ENCODE measurements around the gene CHRNE.
"Not testable (repeated sequence)": the region's sequence is repeated elsewhere in the genome, so short reads cannot be mapped to it uniquely, and the experiment has no call there.

CHRNE gene

GRCh38 chr17:4931963-4932362 is 29.1 kb upstream of the CHRNE start, which contains the start of gene GP1BA:
TSS of gene GP1BA (plus strand) at chr17:4932277. CDS start at chr17:4932605, 328 bp downstream.
- Histone ChIP-seq H3K9me2 (ENCODE audit: low read depth, low read length) (no peaks in the 10 kb centered on the region), H3K79me2 (ENCODE audit: insufficient read depth, low read length) (no peaks in the 10 kb centered on the region), H3K4me1 (ENCODE audit: insufficient read depth, low read length, severe bottlenecking) (peaks cover 5% of the 10 kb centered on the region), H3K4me2 (ENCODE audit: low read length) (no peak within 1 kb of the TSS), H3K36me3 (ENCODE audit: insufficient read depth, low read length) (peaks cover 23% of the 10 kb centered on the region), H3K27me3 (ENCODE audit: insufficient read depth, low read length) (no peaks in the 10 kb centered on the region), H2AFZ (ENCODE audit: low read length) (no peak within 1 kb of the TSS), H3K27ac (ENCODE audit: low read depth, low read length, poor library complexity, severe bottlenecking) (no peak within 1 kb of the TSS), H3K9ac (ENCODE audit: low read length) (no peak within 1 kb of the TSS), H4K20me1 (ENCODE audit: insufficient read depth, low read length) (no peaks in the 10 kb centered on the region), H3K9me3 (ENCODE audit: low read length) (no peaks in the 10 kb centered on the region), H3F3A (ENCODE audit: insufficient read depth, low read length) (no peaks in the 10 kb centered on the region), H3K4me3 (ENCODE audit: low read depth, low read length, poor library complexity, severe bottlenecking) (no peak within 1 kb of the TSS)
- TF ChIP-seq CTCF (IDR thresholded peaks at IDR 0.05; ENCODE audit: low read length) (no peak), EZH2 (IDR thresholded peaks at IDR 0.05; ENCODE audit: borderline replicate concordance, low read length) (no peak)

- H3K9me3 ChIP-seq (ENCODE audit: low read length), result no peaks in the 10 kb centered on the region
These were observed 26.0 kb upstream of the CHRNE start for GRCh38 chr17:4928881-4929280.

GRCh38 chr17:4926577-4927335 is 23.9 kb upstream of the CHRNE start:
- H3K4me2 ChIP-seq (ENCODE audit: low read length); H3K4me1 ChIP-seq (ENCODE audit: insufficient read depth, low read length, severe bottlenecking); H3K36me3 ChIP-seq (ENCODE audit: insufficient read depth, low read length); H3K9me2 ChIP-seq (ENCODE audit: low read depth, low read length); H3K27ac ChIP-seq (ENCODE audit: low read depth, low read length, poor library complexity, severe bottlenecking); H2AFZ ChIP-seq (ENCODE audit: low read length); H3K27me3 ChIP-seq (ENCODE audit: insufficient read depth, low read length); H3K9ac ChIP-seq (ENCODE audit: low read length); H3K79me2 ChIP-seq (ENCODE audit: insufficient read depth, low read length); H3F3A ChIP-seq (ENCODE audit: insufficient read depth, low read length); H4K20me1 ChIP-seq (ENCODE audit: insufficient read depth, low read length); H3K9me3 ChIP-seq (ENCODE audit: low read length); H3K4me3 ChIP-seq (ENCODE audit: low read depth, low read length, poor library complexity, severe bottlenecking): not testable (repeated sequence)

More at GRCh38 chr17:4928881-4929280, 26.0 kb upstream of the CHRNE start:
- H3K27me3 ChIP-seq (ENCODE audit: insufficient read depth, low read length), result no peaks in the 10 kb centered on the region
- no peak overlapping the region for H3K4me3 ChIP-seq (ENCODE audit: low read depth, low read length, poor library complexity, severe bottlenecking)
- TF ChIP-seq EZH2 (IDR thresholded peaks at IDR 0.05; ENCODE audit: borderline replicate concordance, low read length) (no peak), CTCF (IDR thresholded peaks at IDR 0.05; ENCODE audit: low read length) (no peak)
- no peaks in the 10 kb centered on the region for H3K4me1 ChIP-seq (ENCODE audit: insufficient read depth, low read length, severe bottlenecking)
- no peaks in the 10 kb centered on the region for H4K20me1 ChIP-seq (ENCODE audit: insufficient read depth, low read length)
- no peak overlapping the region for H3K27ac ChIP-seq (ENCODE audit: low read depth, low read length, poor library complexity, severe bottlenecking)
- peaks cover 9% of the 10 kb centered on the region for H3K36me3 ChIP-seq (ENCODE audit: insufficient read depth, low read length)
- H3K9ac ChIP-seq (ENCODE audit: low read length), result no peak overlapping the region
- no peaks in the 10 kb centered on the region for H3K79me2 ChIP-seq (ENCODE audit: insufficient read depth, low read length)
- H3K4me2 ChIP-seq (ENCODE audit: low read length), result no peak overlapping the region
- no peaks in the 10 kb centered on the region for H3F3A ChIP-seq (ENCODE audit: insufficient read depth, low read length)
- H3K9me2 ChIP-seq (ENCODE audit: low read depth, low read length), result no peaks in the 10 kb centered on the region
- H2AFZ ChIP-seq (ENCODE audit: low read length), result no peak overlapping the region

- Histone ChIP-seq H3K27me3 (ENCODE audit: insufficient read depth, low read length) (no peaks in the 10 kb centered on the region), H3K27ac (ENCODE audit: low read depth, low read length, poor library complexity, severe bottlenecking) (no peak overlapping the region), H4K20me1 (ENCODE audit: insufficient read depth, low read length) (no peaks in the 10 kb centered on the region), H3K36me3 (ENCODE audit: insufficient read depth, low read length) (no peaks in the 10 kb centered on the region), H3K9ac (ENCODE audit: low read length) (no peak overlapping the region), H3K9me2 (ENCODE audit: low read depth, low read length) (no peaks in the 10 kb centered on the region), H2AFZ (ENCODE audit: low read length) (no peak overlapping the region), H3K4me2 (ENCODE audit: low read length) (no peak overlapping the region), H3K4me3 (ENCODE audit: low read depth, low read length, poor library complexity, severe bottlenecking) (no peak overlapping the region), H3K79me2 (ENCODE audit: insufficient read depth, low read length) (no peaks in the 10 kb centered on the region), H3K9me3 (ENCODE audit: low read length) (no peaks in the 10 kb centered on the region), H3K4me1 (ENCODE audit: insufficient read depth, low read length, severe bottlenecking) (no peaks in the 10 kb centered on the region), H3F3A (ENCODE audit: insufficient read depth, low read length) (no peaks in the 10 kb centered on the region)
- no peak for TF ChIP-seq CTCF (IDR thresholded peaks at IDR 0.05; ENCODE audit: low read length)
- no peak for TF ChIP-seq EZH2 (IDR thresholded peaks at IDR 0.05; ENCODE audit: borderline replicate concordance, low read length)
These were observed 18.4 kb upstream of the CHRNE start for GRCh38 chr17:4921320-4921719.
